HG03139 (cell line): Measurements from ENCODE around the gene SPSB2.

ENCODE experiments used
- ATAC-seq: cut with Tn5 transposase; IDR thresholded peaks from one replicate; pipeline ENCODE4 v1.9.1; 2021; ENCODE audit not compliant: unreplicated experiment

Gene SPSB2

DNA sequence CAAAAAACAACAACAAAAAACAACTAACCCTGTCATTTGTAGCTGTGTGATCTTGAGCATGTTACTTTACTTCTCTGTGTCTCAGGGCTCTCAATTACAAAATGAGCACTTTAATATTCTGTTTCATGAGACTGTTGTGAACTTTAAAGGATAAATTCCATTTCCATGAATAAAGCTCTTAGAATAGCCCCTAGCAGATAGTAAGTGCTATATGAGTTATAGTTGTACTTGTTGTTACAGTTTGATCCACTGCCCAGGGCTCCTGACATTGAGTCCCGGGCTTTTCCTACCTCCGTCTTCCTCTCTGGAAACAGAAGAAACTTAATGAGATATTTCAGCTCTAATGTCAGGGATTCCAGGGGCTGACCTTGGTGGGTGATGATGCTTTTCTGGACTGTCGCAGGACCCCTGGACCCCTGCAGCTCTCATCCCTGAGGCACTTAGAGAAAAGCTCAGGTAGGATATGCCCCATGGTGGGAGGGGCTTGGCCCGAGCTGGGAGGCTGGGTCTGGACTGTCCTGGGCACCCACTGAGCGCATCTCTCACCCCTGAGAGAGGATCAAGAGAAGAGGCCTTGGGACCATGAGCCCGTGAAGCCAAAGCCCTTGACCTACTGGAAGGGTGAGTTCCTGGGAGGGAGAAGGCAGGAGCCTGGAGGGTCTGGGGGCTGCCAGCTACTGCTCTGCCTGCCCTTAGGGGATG is 39.8 kb downstream of the SPSB2 start:
- no peak for ATAC-seq

DNA sequence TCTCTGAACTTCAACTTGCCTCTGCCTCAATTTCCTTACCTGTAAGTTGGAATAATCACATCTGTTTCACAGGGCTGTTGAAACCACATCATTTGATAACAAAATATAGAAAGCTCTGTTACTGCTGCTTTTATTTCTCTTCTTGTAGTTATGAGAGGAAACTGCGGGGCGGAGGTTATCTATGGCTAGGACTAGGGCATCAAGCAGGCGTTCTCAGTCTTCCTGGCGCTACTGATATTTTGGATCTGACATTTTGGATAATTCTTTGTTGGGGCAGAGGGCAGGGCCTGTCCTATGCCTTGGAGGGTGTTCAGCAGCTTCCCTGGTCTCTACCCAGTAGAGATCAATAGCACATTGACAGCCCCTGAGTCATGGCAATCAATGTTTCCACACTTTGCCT is 41.0 kb downstream of the SPSB2 start:
- no peak for ATAC-seq

DNA sequence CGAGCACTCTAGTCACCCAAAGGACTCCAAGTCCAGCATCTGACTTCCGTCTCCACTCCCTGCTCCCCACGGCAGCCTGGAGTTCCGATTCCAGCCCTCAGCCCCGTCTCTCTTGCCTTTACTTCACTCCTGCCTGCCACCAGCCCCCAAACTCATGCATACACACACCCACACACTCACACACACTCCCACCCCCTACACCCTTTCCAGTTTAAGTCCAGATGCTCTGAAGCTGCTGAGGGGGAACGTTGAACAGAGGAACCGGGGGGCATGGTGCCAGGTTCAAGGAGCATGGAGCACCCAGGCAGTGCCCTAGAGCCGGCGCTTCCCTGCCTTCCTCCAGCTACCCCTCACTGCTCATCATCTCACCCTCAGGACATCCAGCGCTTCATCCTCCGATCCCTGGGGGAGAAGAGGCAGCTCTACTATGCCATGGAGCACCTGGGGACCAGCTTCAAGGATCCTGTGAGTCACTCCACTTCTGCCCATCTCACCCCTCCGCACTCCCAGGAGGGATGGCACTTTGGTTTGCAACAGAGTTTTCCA is 41.6 kb downstream of the SPSB2 start:
- no peak for ATAC-seq

DNA sequence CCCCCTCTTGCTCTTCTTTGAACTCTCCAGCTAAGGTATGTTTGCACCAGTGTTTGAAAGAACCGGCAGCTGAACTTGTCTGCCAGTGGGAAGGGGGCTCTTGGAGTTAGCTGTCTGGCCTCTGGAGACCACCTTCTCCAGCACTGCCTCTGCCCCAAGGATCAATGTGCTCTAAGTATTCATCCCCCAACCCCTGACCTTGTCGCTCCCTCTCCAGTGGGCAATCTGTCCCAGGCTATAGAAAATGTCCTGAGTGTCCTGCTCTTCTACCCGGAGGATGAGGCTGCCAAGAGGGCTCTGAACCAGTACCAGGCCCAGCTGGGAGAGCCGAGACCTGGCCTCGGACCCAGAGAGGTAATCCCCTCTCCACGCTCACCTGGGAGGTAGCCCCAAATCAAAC is 42.1 kb downstream of the SPSB2 start:
- ATAC-seq = no peak

DNA sequence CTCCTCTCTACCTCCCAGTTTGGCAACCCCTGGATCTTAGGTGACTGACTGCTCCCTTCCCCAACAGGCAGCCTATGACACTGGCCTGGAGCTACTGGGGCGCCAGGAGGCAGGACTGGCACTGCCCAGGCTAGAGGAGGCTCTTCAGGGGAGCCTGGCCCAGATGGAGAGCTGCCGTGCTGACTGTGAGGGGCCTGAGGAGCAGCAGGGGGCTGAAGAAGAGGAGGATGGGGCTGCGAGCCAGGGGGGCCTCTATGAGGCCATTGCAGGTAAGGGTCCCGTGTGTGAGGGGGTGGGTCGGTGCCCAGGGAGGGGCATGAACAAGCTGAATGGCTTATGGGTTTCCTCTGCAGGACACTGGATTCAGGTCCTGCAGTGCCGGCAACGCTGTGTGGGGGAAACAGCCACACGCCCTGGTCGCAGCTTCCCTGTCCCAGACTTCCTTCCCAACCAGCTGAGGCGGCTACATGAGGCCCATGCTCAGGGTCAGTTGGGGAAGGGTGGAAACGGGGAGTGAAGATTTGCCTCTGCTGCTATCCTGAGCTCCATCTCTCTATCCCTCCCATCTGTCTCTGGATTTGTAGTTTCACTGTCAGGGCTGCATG is 42.7 kb downstream of the SPSB2 start:
- ATAC-seq = no peak

DNA sequence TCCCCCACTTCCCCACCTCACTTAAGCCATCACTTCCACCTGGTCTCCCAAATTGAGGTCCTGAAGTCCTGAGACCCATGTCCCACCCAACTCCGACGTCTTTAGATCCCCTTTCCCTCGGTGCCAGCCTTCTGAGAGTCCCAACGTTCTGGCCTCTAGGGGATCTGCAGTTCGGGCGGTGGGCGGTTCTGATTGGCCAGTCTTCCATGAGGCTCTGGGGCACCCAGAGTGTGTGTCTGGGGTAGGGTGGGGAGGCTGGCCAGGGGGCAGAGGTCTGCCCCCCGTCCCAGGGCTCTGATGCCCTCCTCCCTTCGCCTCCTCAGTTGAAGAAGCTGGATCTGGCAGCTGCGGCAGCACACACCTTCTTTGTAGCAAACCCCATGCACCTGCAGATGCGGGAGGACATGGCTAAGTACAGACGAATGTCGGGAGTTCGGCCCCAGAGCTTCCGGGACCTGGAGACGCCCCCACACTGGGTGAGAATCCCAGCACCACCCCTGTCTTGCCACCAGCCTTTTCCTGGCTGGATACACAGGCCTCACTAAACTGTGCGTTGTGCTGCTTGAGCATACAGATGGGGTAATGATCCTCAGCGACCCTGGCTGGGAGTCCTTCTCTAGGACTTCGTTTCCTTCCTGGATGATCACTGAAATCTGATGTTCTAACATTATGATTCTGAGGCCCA is 43.4 kb downstream of the SPSB2 start:
- ATAC-seq = no peak

DNA sequence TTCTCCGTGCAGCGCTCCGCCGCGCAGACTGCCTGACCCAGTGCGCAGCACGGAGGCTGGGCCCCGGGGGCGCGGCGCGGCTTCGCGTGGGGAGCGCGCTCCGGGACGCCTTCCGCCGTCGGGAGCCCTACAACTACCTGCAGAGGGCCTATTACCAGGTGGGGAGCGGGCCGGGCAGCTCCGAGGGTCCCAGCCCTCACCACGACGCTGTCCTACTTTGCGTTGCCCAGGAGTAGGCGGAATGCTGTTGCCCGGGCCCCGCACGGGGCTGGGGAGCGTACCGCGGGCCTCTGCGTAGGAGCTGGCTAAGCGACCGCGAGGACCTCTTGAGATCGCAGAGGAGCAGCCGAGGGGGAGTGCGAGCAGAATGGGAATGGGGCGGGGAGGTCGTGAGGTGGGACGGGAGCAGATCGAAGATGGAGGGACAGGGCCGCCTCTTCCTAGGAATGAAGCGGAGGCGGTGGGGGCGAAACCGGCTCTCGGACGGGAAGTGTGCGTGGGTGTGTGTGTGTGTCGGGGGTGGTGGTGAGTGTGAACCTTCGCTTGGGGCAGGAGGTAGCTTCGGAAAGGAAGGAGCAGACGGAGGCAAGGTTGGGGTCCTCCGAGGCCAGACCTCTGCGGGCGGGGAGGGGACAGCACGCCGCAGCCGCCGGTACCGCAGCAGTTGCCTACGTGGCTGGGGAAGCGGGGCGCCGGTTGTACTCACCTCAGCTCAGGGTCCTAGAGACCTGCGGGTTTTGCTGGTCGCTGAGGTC is 44.1 kb downstream of the SPSB2 start:
- no peak for ATAC-seq

DNA sequence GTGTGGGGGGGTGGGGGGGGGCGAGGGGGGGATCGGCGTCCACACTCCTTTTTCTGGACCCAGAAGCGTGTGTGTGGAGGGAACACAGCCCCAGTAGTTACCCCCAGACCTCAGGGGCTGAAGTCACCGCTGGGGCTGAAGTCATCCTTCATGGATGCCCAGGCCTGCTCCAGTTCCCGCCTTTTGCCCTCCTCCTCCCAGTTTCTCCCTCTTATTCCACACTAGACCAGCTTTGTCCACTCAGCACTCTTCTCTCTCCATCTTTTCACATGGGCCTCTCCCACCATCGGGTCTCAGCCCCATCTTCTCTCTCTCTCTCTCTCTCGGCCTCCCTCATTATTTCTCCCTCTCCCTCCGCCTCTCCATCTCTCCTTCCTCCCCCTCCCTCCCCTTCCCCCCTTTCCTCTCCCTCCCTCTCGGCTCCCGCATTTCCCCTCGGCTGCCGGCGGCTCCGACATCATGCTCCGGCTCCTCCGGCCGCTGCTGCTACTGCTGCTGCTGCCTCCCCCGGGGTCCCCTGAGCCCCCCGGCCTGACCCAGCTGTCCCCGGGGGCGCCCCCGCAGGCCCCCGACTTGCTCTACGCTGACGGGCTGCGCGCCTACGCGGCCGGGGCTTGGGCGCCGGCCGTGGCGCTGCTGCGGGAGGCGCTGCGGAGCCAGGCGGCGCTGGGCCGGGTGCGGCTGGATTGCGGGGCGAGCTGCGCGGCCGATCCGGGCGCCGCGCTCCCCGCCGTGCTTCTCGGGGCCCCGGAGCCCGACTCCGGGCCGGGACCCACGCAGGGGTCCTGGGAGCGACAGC is 44.9 kb downstream of the SPSB2 start, which contains the start of gene P3H3:
P3H3 (plus strand) TSS at position 426 of the 799 bp plus-strand sequence; CDS start at position 460, 34 bp downstream.
- ATAC-seq = no peak

DNA sequence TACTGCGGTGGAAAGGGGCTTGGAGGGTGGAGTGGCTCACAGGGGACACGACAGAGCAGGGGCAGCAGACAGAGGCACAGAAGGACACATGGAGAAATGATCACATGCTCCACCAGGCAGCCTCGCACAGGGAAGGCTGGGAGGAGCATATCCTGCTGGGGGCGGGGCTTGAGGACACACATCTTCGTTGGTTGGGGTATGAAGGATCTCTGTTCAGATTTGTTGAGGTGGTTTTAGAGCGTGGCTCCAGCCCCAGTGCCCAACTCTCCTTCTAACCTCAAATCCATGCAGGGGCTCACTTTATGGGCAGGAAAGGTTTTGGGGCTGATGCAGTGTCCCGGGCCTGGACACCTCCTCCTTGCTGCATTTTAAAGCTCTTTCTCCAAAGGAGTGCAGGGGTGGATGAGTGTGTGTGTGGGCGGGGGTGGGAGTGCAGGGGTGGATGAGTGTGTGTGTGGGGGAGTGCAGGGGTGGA is 45.6 kb downstream of the SPSB2 start:
- no peak for ATAC-seq

DNA sequence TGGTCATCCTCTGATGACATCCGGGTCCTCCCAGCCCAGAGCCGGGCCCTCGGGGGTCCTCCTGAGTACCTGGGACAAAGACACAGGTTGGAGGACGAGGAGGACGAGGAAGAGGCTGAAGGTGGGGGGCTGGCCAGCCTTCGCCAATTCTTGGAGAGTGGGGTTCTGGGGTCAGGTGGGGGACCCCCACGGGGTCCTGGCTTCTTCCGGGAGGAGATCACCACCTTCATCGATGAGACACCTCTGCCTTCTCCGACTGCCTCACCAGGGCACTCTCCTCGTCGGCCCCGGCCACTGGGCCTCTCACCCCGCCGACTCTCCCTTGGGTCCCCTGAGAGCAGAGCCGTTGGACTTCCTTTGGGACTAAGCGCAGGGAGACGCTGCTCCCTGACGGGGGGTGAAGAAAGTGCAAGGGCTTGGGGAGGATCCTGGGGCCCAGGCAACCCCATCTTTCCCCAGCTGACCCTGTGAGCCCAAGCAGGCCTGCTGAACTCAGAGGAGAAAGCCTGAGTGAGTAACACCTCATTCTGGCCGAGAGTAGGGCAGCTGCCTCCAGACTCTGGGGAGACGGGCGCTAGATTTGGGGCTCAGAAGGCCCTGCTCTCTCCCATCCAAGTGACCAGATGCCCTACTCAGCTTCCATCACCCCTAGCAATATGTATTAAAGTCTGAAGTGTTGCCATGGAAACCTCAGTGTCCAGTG is 46.2 kb downstream of the SPSB2 start:
- ATAC-seq = no peak

DNA sequence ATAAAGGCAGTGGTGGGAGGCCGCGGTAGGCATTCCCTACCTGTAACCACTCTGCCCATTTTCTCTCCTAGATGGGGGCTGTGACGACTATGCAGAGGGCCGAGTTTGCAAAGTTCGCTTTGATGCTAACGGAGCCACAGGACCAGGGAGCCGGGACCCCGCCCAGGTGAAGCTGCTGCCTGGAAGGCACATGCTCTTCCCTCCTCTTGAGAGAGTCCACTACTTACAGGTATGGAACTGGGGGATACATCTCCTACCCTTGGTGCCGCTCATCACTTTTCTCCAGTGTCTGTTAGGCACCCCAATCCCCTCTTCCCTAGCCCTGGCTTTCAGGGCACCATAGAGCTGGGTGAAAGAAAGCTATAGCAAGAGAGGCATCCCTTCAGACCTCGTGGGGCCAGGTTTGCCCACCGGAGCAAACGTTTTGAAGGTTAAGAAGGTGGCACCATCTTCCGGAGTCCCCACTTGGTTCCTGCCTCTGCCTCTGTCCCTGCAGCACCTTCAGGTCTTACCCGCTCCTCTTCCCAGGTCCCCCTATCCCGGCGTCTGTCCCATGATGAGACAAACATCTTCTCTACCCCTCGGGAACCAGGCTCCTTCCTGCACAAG is 46.9 kb downstream of the SPSB2 start:
- ATAC-seq = no peak

DNA sequence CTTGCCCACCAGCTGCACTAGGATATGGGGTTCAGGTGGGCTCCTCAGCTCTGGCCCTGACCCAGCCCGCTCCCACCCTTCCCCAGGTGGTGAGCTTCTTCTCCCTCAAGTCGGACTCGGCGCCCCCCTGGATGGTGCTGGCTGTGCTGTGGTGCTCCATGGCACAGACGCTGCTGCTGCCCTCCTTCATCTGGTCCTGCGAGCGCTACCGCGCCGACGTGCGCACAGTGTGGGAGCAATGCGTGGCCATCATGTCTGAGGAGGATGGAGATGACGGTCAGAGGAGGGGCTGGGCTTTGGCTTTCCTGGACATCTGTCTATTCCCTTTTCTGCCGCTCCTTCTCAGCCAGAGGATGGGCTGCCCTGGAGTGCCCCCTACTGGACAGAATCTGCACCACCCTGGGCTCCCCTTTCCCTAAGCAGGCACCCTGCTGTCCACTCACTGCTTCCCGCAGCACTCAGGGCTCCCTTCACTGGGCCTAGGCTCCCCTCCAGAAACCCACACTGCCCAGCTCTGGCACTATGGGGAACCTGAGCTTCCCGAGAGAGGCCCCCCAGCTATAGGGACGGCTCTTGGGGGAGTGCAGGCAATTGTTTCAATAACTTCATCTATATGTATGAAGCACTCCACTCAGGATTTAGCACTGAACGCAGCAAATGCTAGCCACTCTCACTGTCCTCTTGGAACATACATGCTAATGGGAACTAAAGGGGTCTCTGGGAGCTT is 47.5 kb downstream of the SPSB2 start:
- no peak for ATAC-seq

DNA sequence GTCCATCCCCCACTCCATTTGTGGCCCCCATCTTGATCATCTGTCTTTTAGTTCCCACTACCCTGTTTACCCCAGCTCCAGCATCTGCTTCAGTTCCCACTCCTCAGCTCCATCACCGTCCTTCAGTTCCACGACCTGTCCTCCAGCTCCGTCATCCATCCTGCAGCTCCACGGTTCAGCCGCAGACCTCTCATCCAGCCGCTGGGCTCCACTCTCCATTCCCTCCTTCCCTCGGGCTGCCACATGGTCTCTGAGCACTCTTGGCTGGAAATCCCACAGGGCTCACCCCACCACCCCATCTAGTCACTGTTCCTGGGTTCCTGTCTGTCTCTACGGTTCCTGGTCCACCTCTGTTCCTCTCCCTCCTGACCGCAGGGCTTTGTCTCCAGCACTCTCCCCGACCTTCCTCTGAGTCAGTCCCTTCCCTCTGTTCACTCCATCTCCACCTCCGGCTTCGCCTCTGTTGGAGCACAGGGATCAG is 48.2 kb downstream of the SPSB2 start:
- no peak for ATAC-seq

DNA sequence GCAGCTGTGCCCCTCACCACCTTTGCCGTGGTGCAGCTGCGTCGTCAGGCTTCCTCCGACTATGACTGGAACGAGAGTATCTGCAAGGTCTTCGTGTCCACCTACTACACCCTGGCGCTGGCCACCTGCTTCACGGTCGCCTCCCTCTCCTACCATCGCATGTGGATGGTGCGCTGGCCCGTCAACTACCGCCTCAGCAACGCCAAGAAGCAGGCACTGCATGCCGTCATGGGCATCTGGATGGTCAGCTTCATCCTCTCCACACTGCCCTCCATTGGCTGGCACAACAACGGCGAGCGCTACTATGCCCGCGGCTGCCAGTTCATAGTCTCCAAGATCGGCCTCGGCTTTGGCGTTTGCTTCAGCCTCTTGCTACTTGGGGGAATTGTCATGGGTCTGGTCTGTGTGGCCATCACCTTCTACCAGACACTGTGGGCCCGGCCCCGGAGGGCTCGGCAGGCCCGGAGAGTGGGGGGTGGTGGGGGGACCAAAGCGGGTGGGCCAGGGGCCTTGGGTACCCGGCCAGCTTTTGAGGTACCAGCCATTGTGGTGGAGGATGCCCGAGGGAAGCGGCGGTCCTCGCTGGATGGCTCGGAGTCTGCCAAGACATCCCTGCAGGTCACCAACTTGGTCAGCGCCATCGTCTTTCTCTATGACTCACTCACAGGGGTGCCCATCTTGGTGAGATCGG is 48.9 kb downstream of the SPSB2 start:
- ATAC-seq = no peak

DNA sequence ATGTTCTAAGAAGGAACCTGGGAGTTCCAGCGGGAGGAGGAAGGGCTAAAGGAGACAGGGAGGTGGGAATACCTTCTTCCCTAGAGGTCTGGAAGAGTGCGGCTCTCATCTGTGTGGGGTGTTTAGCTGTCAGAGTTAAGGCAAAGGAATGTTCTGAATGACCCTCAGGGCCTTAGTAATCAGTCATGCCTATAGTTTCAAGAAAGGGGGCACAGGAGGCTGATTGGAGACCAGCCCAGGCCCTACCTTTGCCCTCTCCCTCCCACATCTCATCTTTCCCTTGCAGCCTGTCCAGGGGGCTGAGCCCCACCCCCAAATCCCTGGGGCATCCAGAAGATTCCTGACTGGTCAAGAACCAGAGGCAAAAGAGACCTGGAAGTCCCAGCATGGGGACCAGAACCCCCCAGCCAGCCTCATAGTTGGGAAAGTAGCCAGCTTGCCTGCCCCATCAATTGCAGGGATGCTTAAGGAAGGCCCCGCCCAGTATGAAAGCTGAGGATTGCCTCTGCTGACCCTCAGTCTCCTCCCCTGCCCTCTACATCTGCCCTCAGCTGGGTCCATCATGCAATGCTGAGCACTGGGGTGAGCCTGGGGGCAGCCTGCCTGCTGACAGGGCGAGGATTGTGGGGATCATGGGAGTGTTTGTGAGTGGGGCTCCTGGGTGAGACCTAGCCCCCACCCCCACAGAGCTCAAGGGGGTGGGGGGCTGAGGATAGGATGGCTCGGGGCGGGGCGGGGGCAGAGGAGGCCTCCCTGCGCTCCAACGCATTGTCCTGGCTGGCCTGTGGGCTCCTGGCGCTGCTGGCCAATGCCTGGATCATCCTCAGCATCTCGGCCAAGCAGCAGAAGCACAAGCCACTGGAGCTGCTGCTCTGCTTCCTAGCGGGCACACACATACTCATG is 49.7 kb downstream of the SPSB2 start:
- ATAC-seq = no peak

DNA sequence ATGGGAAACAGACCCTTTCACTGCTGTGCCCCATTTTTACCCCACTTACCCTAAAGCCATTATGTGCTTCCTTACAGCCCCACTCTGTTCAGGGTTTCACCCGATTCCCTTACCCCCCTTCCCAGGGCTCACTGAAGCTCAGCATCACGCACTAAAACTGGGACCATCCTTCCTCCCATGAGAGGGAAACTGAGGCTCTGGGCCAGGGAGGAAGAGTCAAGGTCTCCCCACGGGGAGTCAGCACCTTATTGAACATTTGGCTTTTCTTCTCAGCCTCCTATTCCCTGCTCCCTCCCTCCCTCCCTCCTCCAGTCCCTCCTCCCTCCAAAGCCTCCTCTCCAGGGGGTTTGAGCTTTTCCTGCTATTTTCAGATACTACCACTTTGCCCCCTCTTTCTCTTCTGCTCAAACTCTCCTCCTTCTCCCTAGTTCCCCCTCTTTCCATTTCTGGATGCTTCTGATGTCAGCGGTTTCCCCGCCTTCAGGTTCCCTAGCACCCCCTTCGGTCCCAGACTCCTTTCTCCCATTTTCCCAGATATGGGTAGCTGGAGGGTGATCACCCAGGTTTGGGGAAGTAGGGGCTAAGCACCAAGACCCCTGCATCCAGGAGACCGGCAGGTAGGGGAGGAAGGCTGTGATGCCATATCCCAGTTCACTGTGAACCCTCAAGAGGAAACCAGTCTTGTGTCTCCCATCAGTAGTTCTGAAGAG is 50.5 kb downstream of the SPSB2 start:
- no peak for ATAC-seq
